DMS 273 treated with DMSO at 0.1 percent for 48 hours (cell line): Measurements from ENCODE around the gene SAG.
"Not testable (repeated sequence)": the region's sequence is repeated elsewhere in the genome, so short reads cannot be mapped to it uniquely, and the experiment has no call there.

Experiments
- DNase-seq: peaks from one replicate; lab custom pipeline; 2025; lab: John Stamatoyannopoulos, UW

SAG gene

GRCh38 chr2:233332125-233332524 is 24.5 kb downstream of the SAG start:
- DNase-seq, result no peak

- no peak for DNase-seq
Measured at GRCh38 chr2:233334915-233335314, 27.3 kb downstream of the SAG start.

- DNase-seq, result not testable (repeated sequence)
Measured at GRCh38 chr2:233336091-233336490, 28.5 kb downstream of the SAG start.

GRCh38 chr2:233336541-233336940 is 28.9 kb downstream of the SAG start:
- no peak for DNase-seq

GRCh38 chr2:233338046-233338445 is 30.4 kb downstream of the SAG start:
- DNase-seq, result peak; percentile 36

- DNase-seq, result no peak
Measured at GRCh38 chr2:233338812-233339368, 31.3 kb downstream of the SAG start.

GRCh38 chr2:233339427-233339826 is 31.8 kb downstream of the SAG start:
- DNase-seq, result no peak

GRCh38 chr2:233341296-233341695 is 33.7 kb downstream of the SAG start:
- DNase-seq, result no peak

- no peak for DNase-seq
Measured at GRCh38 chr2:233342301-233342700, 34.7 kb downstream of the SAG start.

GRCh38 chr2:233343171-233343705 is 35.6 kb downstream of the SAG start:
- no peak for DNase-seq

GRCh38 chr2:233346376-233346775 is 38.8 kb downstream of the SAG start:
- no peak for DNase-seq

- no peak for DNase-seq
Measured at GRCh38 chr2:233346930-233347329, 39.3 kb downstream of the SAG start.

GRCh38 chr2:233349005-233349998 is 41.7 kb downstream of the SAG start:
- no peak for DNase-seq

GRCh38 chr2:233350708-233351107 is 43.1 kb downstream of the SAG start:
- no peak for DNase-seq

GRCh38 chr2:233351423-233351822 is 43.8 kb downstream of the SAG start:
- no peak for DNase-seq

- no peak for DNase-seq
Measured at GRCh38 chr2:233352141-233352842, 44.7 kb downstream of the SAG start.

- DNase-seq, result no peak
Measured at GRCh38 chr2:233353101-233353768, 45.6 kb downstream of the SAG start.

- no peak for DNase-seq
Measured at GRCh38 chr2:233353769-233354499, 46.3 kb downstream of the SAG start, which contains the start of gene DGKD. DGKD (plus strand) TSS chr2:233354494; CDS start chr2:233354519, 25 bp downstream.

- no peak for DNase-seq
Measured at GRCh38 chr2:233354500-233354924, 46.9 kb downstream of the SAG start.

GRCh38 chr2:233354971-233355574 is 47.5 kb downstream of the SAG start:
- DNase-seq, result no peak

- no peak for DNase-seq
Measured at GRCh38 chr2:233355916-233356315, 48.3 kb downstream of the SAG start.
